ENCODE data around the gene GAL3ST1.
"Not testable (repeated sequence)": the region's sequence is repeated elsewhere in the genome, so short reads cannot be mapped to it uniquely, and the experiment has no call there.

Gene GAL3ST1

DNA sequence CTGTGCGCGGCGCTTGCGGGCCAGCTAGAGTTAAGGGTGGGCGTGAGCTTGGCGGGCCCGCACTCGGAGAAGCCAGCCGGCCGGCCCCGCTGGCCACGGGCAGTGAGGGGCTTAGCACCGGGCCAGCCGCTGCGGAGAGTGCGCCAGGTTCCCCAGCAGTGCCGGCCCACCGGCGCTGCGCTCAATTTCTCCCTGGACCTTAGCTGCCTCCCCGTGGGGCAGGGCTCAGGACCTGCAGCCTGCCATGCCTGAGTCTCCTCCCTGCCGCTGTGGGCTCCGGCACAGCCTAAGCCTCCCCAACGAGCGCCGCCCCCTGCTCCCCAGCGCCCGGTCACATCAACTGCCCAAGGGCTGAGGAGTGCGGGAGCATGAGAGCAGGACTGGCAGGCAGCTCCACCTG lies 22.4 kb upstream of the GAL3ST1 start:
- DNase-seq (ENCODE audit: low read depth in 4 of 4, low spot score in 1 of 4) = no peak

DNA sequence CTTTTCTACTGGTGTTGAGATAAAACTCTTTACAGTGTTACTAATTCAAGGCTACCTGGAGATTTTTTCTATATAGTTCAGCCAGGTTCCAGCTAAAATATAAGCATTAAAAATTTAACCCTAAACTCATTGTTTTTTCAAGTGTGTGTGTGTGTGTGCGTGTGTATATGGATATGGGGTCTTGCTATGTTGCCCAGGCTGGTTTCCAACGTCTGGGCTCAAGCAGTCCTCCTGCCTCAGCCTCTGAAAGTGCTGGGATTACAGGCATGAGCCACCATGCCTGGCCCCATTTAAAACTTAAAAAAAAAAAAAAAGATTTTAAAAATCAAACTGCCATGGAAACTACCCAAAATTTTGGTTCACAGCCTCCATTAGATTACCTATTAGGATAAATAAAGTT lies 21.7 kb upstream of the GAL3ST1 start:
- no peak for DNase-seq (ENCODE audit: low read depth in 4 of 4, low spot score in 1 of 4)

- DNase-seq (ENCODE audit: low read depth in 4 of 4, low spot score in 1 of 4) = not testable (repeated sequence)
Observed at GRCh38 chr22:30592360-30592713, 17.9 kb upstream of the GAL3ST1 start.

GRCh38 chr22:30591588-30592359 lies 17.3 kb upstream of the GAL3ST1 start, which contains the start of gene PES1:
Gene PES1 (minus strand): TSS chr22:30591910. CDS start chr22:30591833, 77 bp downstream.
- DNase-seq (ENCODE audit: low read depth in 4 of 4, low spot score in 1 of 4) = peak; percentile 81 to 89 (median 87)

- DNase-seq (ENCODE audit: low read depth in 4 of 4, low spot score in 1 of 4) = no peak
Observed at GRCh38 chr22:30591191-30591587, 16.7 kb upstream of the GAL3ST1 start.

- DNase-seq (ENCODE audit: low read depth in 4 of 4, low spot score in 1 of 4) = no peak
Observed at GRCh38 chr22:30586414-30586813, 11.9 kb upstream of the GAL3ST1 start.

DNA sequence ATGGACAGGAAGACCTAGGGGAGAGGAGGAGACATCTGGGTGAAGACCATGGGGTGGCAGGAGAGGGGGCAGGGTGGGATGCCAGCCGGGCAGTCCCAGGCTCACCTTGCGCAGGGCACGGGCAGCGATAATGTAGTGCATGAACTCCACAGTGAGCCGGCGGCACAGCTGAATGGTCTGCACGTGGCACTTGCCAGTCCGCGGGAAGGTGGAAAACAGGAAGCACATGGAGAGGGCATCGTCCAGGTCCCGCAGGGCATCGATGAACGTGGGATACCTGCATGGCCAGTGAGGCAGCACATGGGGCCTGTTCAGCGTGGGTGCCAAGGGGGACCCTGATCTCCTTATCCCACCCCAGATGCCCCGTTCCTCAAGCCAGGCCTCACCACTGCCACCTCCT lies 10.0 kb upstream of the GAL3ST1 start:
- DNase-seq (ENCODE audit: low read depth in 4 of 4, low spot score in 1 of 4) = no peak

DNA sequence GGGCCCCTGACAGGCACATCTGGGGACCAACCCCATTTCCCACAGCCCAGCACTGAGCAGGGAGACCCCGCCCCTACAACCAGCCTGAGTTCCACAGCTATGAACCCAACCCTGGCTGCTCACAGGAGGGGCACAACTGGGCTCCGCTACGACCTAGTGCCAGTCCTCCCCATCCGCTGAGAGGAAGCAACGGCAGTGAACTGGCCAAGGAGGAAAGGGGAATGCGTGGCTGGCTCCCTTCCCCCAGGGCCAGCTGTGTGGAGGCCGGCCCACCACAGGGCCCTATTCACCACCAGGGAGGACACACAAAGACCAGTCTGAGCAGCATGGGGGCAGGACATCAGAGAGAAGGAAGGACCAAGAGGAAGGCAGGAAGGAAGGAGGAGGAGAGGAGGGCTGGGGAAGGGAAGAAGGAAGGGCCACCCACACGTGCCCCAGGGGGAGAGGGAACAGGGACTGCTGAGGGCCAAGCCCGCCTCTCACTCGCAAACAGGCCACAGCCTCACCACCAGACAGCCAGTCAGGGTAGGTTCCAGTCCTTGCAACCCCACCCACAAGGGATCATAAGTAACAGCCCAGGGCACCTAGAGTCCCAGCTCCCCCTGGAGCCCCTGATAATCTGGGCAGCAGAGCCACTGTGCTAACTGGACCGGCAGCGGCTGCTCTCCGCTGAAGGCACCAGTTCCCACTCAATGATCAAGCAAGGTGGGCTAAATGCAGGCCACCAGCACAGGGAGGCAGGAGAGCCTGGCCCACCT lies 8.5 kb upstream of the GAL3ST1 start:
- no peak for DNase-seq (ENCODE audit: low read depth in 4 of 4, low spot score in 1 of 4)

DNA sequence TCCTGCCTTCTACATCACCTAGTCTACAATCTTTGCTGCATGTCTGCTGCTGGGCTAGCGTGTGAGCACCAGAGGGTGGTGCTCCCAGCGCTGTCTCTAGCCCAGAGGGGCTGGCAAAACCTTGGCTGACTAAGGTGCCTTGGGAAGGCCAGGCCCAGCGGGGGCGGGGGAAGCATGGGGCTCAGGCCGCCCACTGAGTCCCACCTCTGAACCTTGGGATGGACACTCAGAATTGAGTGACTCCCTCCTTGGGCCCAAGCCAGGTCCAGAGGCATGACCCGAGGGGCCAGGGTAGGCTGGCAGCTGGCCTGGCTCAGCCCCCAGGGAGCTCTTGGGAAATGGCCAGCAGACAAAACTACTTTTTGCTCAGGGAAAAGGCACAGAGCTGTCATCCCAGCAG lies 7.6 kb upstream of the GAL3ST1 start:
- DNase-seq (ENCODE audit: low read depth in 4 of 4, low spot score in 1 of 4) = no peak

GRCh38 chr22:30580896-30581295 lies 6.4 kb upstream of the GAL3ST1 start:
- no peak for DNase-seq (ENCODE audit: low read depth in 4 of 4, low spot score in 1 of 4)

GRCh38 chr22:30578481-30578880 lies 4.0 kb upstream of the GAL3ST1 start:
- no peak for DNase-seq (ENCODE audit: low read depth in 4 of 4, low spot score in 1 of 4)

DNA sequence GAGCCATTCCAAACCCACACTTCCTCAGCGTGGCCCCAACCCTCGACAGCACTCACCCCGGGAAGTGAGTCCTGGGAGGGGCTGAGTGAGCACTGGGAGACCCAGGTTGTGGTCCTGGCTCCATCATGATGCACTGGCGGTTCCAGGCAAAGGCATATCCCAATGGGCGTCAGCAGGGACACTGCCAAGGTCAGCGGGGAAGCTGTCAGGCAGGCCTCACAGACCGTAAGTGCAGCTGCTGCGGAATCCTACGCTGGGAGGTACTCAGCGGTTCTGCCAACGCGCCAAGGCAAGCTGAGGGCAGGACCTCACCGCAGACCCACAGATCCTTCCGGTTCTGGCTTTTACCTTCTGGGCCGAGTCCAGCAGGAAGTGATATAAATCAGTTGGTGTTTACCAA lies 1.4 kb upstream of the GAL3ST1 start:
- DNase-seq (ENCODE audit: low read depth in 4 of 4, low spot score in 1 of 4) = no peak

DNA sequence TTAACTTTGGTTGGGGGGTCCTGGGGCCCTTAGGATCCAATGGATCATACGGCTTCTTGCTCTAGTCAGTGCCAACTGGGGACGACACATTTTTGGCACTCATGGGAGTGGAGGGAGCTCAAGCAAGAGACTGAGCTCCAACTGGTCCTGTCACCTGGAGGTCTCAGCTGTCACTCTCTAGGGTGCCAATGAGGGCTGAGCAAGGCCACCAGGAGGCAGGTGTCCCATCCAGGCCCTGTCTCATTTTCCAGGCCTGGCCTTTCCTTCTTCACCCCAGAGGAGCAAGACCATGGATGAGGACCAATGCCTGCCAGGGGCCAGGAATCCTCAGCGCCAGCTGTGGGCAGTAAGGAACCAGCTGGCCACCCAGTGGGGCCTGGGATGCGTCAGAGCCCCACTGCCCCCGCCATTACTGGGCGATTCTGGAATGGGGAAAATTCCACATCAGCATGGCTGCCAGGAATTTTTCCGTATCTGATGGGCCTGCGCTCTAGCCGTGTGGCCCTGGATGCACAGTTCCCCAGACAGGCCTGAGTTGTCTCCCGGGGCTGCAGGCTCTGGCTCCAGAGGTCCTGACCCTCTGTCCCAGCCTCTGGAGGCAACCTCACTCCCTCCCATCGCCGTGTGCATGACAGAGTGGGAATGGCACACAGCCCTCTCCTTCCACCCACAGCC lies 669 bp upstream of the GAL3ST1 start:
- DNase-seq (ENCODE audit: low read depth in 4 of 4, low spot score in 1 of 4) = no peak

- DNase-seq (ENCODE audit: low read depth in 4 of 4, low spot score in 1 of 4) = no peak
Observed at GRCh38 chr22:30573594-30574094, 821 bp downstream of the GAL3ST1 start.

DNA sequence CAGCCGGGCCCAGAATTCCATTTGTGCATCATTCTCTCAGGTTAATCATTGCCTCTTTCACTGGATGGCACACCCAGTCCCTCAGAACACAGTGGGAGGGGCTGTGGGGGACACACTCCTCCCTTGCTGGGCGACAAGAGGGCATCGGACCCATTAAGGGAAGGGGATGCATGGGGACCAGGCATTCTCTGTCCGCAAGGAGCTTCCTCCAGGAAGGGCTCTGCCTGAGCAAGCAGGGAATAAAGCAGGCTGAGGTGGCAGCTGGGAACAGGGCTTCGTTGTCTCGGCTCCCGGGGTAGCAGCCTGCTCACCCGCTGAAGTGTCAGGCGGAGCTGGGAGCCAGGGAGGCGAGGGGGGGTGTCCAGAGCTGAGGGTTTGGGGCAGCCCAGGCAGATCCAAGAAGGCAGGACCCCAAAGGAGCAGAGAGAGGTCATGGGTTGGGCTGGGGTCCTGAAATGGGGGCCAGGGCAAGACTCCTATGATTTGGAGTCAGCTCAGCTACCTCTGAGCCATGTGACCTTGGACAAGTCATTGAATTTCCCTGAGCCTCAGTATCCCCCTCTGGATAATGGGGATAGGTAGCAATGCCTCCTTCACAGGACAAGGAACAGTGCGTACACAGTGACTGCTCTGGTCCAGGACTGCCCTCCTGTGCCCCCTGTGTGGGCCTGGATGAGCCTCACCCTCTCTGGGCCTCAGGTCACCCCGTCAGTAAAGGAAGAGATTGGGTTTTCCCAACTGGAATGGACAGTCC lies 1.4 kb downstream of the GAL3ST1 start:
- no peak for DNase-seq (ENCODE audit: low read depth in 4 of 4, low spot score in 1 of 4)

GRCh38 chr22:30572210-30572609 lies 2.3 kb downstream of the GAL3ST1 start:
- DNase-seq (ENCODE audit: low read depth in 4 of 4, low spot score in 1 of 4) = no peak

DNA sequence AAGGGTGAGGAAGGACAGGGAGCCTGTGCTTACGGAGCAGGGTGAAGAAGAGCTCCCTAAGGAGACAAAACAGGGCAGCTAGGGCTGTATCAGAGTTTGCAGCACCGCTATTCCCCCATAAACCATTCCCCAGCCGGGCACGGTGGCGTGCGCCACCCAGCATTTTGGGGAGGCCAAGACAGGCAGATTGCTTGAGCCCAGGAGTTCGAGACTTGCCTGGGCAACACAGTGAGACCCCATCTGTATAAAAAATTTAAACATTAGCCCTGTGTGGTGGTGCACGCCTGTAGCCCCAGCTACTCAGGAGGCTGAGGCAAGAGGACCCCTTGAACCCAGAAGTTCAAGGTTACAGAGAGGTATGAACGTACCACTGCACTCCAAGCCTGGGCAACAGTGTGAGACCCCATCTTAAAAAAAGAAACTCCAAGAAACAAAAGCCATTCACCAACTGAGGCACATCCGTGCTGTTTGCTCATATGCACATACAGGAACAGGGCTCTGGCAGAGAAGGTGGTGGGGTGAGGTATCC lies 4.7 kb downstream of the GAL3ST1 start:
- DNase-seq (ENCODE audit: low read depth in 4 of 4, low spot score in 1 of 4) = no peak

DNA sequence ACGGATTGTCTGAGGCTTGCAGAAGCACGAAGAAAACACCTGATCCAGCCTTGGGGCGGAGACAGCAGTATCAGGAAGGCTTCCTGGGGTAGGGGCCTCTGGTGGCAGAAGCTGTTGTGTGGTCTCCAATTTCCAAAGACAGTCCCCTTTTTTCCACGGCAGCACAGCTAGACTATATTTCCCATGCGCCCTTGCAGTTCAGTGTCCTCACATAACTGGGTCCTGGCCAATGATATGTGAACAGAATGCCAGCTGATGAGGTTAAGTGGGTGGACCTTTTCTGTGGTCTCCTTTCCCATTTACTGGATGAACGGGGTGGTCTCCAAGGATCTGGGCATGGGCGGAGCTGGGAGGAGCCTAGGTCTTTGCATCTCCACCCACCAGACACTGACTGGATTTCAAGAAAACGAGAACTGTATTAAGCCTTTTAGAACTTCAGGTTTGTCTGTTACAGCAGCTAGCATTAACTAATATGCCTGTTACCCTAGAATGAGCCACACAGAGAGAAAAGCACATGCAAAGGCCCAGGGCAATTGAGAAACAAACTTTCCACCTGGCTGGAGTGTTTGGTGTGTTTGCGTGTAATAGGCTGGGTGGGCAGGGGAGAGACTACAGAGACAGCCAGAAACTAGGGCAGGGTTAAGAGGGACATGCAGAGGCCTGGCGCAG lies 6.2 kb downstream of the GAL3ST1 start:
- no peak for DNase-seq (ENCODE audit: low read depth in 4 of 4, low spot score in 1 of 4)

DNA sequence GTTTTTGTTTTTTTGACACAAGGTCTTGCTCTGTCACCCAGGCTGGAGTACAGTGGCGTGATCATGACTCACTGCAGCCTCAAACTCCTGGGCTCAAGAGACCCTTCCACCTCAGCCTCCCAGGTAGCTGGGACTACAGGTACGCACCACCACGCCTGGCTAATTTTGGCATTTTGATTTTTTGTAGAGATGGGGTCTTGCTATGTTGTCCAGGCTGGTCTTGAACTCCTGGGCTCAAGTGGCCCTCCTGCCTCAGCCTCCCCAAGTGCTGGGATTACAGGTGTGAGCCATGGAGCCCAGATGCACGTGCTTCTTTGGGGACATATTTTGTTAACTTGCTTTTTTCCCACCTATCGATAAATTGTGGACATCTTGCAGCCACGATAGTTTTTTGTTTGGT lies 7.2 kb downstream of the GAL3ST1 start:
- not testable (repeated sequence) for DNase-seq (ENCODE audit: low read depth in 4 of 4, low spot score in 1 of 4)

DNA sequence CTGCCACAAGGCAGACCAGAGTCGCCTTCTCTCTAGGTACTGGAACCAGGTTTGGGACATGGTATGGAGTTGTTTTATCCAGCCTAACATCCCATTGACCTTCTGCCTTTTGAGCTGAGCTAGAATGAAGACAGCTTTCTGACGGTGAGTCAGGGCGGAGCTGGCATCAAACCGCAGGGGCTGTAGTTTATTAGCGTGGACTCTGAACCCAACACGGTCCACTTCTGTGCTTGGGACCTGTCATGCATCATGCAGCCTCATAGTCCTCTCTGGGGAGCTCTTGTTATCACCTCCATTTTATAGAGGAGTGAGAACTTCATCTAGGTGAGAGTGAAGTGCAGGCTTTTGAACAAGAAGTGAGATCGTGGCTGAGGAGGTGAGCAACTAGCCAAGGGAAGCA lies 8.3 kb downstream of the GAL3ST1 start:
- no peak for DNase-seq (ENCODE audit: low read depth in 4 of 4, low spot score in 1 of 4)

Data from stimulated activated CD4-positive, alpha-beta T cell treated with anti-CD3 and anti-CD28 coated beads, Interleukin-1b, Interleukin-23, amount 100 ng/mL, for 24 hours (primary cell).